ENCODE measurements around the gene TRAIP. TPM values are rescaled to one million over a fixed set of nuclear protein-coding genes. Genes with fewer than 3 reads are reported as not detected.

Gene TRAIP
- total RNA-seq, 4 donors from 2014 or later = 1.5 to 12.2 (median 2.8) TPM

DNA sequence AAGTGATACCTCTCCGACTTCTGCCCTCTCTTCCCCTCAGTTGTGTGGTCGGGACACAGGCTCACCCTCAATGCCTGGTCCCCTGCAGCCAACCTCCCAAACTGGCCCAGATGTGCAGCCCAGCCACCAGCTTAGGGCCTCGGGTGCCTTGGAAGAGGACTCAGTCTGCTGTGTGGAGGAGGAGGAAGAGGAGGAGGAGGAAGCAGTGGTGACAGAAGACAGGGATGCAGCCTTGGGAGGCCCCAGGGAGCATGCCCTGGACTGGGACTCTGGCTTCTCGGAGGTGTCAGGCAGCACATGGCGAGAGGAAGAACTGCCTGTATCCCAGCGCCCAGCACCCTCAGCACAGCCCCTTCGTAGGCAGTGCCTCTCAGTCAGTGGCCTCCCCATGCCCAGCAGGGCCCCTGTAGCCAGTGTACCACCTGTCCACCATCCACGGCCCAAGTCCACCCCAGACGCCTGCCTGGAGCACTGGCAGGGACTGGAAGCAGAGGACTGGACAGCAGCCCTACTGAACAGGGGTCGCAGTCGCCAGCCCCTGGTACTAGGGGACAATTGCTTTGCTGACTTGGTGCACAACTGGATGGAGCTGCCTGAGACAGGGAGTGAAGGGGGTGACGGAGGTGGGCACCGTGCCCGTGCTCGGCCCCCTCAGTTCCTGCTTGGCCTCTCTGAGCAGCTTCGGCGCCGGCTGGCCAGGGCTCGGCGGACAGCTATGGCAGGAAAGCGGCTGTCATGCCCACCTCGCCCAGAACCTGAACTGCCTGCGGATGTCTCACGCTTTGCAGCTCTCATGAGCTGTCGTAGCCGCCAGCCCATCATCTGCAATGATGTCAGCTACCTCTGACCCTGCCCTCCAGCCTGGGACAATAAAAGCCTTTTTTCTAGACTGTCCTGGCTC lies 52.0 kb downstream of the TRAIP start:
- Histone ChIP-seq H3K27me3 (no peaks in the 10 kb centered on the region), H3K9me3 (no peaks in the 10 kb centered on the region), H3K27ac (peak overlapping the region in 3 of 4 donors; percentile 88 to 98 (median 93)), H3K4me3 (peak overlapping the region; percentile 71 to 96 (median 88)), H3K4me1 (peaks cover 0 to 61% (median 44%) of the 10 kb centered on the region in 4 donors), H3K36me3 (peaks cover 0 to 13% (median 0%) of the 10 kb centered on the region in 3 donors)
- WGBS, 2 donors = 53 to 56% methylated on average over 17 to 24 of the region's 26 CpGs
- TF ChIP-seq EP300 (IDR thresholded peaks at IDR 0.05) (no peak), POLR2A (IDR thresholded peaks at IDR 0.05) (no peak), CTCF (IDR thresholded peaks at IDR 0.05) (no peak)
- DNase-seq (ENCODE audit: low spot score in 2 of 2) = no peak

DNA sequence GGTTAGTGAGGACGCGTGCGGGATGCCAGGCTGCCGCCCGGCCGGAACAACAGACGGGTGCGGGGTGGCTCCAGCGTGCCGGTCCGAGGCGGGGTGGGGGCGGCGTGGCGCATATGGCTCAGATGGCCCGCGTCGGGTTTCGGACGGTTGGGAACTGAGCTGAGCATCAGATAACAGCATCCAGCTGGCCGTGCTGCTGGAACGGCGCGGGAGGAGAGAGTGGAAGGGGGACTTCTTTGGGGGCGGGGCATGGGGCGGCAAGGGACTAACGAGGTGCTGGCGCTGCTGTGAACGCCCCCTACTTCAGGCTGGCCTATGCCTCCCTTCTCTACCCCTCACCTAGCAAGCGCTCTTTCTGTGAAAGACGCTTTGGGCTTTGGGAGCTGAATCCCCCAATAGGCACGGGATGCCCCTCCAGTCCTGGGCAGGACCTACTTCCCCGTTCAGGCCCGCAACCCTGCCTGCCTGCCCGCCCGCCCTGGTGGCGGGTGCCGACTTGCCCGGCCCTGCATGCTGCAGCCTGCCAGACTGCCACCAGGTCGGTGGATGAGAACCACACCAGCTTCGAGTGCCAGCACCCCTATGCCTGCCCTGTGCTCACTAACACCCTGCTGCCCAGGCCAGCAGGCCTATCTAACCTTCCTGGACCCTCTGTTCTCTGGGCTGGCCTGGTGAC lies 52.8 kb downstream of the TRAIP start:
- peak overlapping the region; percentile 86 to 98 (median 92) for H3K27ac ChIP-seq
- H3K27me3 ChIP-seq = no peaks in the 10 kb centered on the region
- 2 to 7% methylated on average over 13 to 19 of the region's 41 CpGs for WGBS, 2 donors
- H3K4me1 ChIP-seq = peaks cover 0 to 69% (median 44%) of the 10 kb centered on the region in 4 donors
- H3K9me3 ChIP-seq = no peaks in the 10 kb centered on the region
- peak in 1 of 5 experiments; percentile 13 for TF ChIP-seq CTCF (IDR thresholded peaks at IDR 0.05)
- TF ChIP-seq EP300 (IDR thresholded peaks at IDR 0.05) = no peak
- no peak for DNase-seq (ENCODE audit: low spot score in 2 of 2)
- peaks cover 0 to 5% (median 0%) of the 10 kb centered on the region in 3 donors for H3K36me3 ChIP-seq
- peak overlapping the region; percentile 71 to 96 (median 88) for H3K4me3 ChIP-seq

DNA sequence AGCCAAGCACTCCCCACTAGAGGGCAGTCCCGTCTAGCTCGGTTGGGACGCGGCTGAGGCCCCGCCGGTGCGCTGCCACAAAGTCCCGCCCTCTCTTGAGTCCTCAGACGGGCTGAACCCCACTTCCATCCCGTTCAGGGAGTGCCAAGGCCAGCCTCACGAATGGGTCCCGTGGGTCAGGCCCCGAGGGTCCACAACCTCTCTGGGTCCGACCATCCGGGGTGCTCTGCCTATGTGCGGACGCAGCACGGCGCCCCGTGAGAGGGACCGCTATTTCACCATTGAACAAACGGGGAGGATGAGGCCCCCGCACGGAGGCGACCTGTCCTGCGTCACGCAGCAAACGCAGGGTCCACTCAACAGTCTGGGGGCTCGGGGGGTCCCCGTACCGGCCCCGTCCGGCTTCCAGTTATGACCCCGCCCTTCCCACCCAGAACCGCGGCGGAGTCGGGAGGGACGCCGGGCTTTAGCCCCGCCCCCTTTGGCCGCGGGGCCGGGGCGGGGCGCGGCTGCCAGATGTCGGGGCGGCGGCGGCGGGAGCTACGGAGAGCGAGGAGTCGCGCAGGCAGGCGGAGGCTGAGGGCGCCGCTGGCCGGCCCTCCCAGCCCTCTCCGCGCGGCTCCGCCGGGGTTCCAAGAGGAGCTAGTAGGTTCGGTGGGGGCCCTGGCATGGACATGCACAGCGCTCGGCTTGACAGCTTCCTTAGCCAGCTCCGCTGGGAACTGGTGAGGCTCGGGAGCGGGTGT lies 53.5 kb downstream of the TRAIP start, which contains the start of gene INKA1:
Gene INKA1, plus strand, starts transcription at position 543 of the 746 bp plus-strand sequence. Its CDS starts 132 bp downstream, at position 675.
- peak within 1 kb of the TSS; percentile 71 to 96 (median 88) for H3K4me3 ChIP-seq
- H3K27ac ChIP-seq = peak within 1 kb of the TSS; percentile 86 to 98 (median 92)
- no peaks in the 10 kb centered on the region for H3K9me3 ChIP-seq
- no peaks in the 10 kb centered on the region for H3K27me3 ChIP-seq
- peaks cover 0 to 66% (median 42%) of the 10 kb centered on the region in 4 donors for H3K4me1 ChIP-seq
- DNase-seq (ENCODE audit: low spot score in 2 of 2) = peak; percentile 80 to 85
- WGBS, 2 donors = 1% methylated on average over 41 to 48 of the region's 71 CpGs
- TF ChIP-seq POLR2A (IDR thresholded peaks at IDR 0.05) = peak in 1 of 2 donors; percentile 78
- TF ChIP-seq CTCF (IDR thresholded peaks at IDR 0.05) = peak; percentile 90 to 96 (median 92)
- peak in 1 of 2 donors; percentile 55 for TF ChIP-seq EP300 (IDR thresholded peaks at IDR 0.05)
- H3K36me3 ChIP-seq = peaks cover 0 to 3% (median 0%) of the 10 kb centered on the region in 3 donors

DNA sequence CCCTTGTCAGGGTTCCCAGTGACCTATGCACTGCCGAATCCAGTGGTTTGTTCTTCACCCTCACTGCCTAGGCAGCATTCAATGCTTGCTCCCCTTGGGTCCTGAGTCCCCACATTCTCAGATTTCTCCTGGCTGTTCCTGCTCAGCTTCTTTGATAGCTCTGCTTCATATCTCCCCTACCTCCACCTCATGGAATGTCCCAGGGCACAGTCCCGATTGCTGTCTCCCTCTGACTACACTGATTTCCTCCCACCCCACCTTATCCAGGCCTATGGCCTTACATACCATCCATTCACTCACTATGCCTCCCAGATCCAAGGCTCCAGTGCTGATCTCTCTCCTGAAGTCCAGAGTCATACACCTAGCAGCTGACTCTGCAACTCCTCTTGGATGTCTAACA lies 55.2 kb downstream of the TRAIP start:
- H3K36me3 ChIP-seq = no peaks in the 10 kb centered on the region
- no peak overlapping the region for H3K27ac ChIP-seq
- DNase-seq (ENCODE audit: low spot score in 2 of 2) = no peak
- H3K27me3 ChIP-seq = no peaks in the 10 kb centered on the region
- H3K4me3 ChIP-seq = no peak overlapping the region
- peaks cover 0 to 48% (median 26%) of the 10 kb centered on the region in 4 donors for H3K4me1 ChIP-seq
- no peaks in the 10 kb centered on the region for H3K9me3 ChIP-seq
- TF ChIP-seq EP300 (IDR thresholded peaks at IDR 0.05) = no peak
- no peak for TF ChIP-seq POLR2A (IDR thresholded peaks at IDR 0.05)
- no peak for TF ChIP-seq CTCF (IDR thresholded peaks at IDR 0.05)
- WGBS, 2 donors = 74 to 81% methylated on average over 2 of the region's 2 CpGs

Measured in tibial nerve (tissue), 4 donors.